ENCODE measurements around the gene PSG7. TPM values are rescaled to one million over a fixed set of nuclear protein-coding genes. Genes with fewer than 3 reads are reported as not detected.
"Not testable (repeated sequence)": the region's sequence is repeated elsewhere in the genome, so short reads cannot be mapped to it uniquely, and the experiment has no call there.

The PSG7 gene
- total RNA-seq, 4 donors from 2014 or later: not detected

GRCh38 chr19:42916931-42917330 lies 20.1 kb downstream of the PSG7 start:
- 69 to 73% methylated on average over 1 of the region's 1 CpG for WGBS, 2 donors (ENCODE audit: low coverage in 1 of 2)
- intact Hi-C loops (cut with DNase I; ENCODE audit: low total_unique reads); H3K4me1 ChIP-seq; in situ Hi-C loops (cut with MboI; ENCODE audit: low pct_ligation_motif_present in 1 of 4, low pct_unique_long_range_greater_than_20kb in 1 of 4, low sequenced_read_pairs in 3 of 4); H3K4me3 ChIP-seq; H3K27me3 ChIP-seq; H3K27ac ChIP-seq; H3K9me3 ChIP-seq; H3K36me3 ChIP-seq; DNase-seq: not testable (repeated sequence)

GRCh38 chr19:42913516-42913915 lies 23.5 kb downstream of the PSG7 start:
- DNase-seq; in situ Hi-C loops (cut with MboI; ENCODE audit: low pct_ligation_motif_present in 1 of 4, low pct_unique_long_range_greater_than_20kb in 1 of 4, low sequenced_read_pairs in 3 of 4); intact Hi-C loops (cut with DNase I; ENCODE audit: low total_unique reads); H3K36me3 ChIP-seq; H3K4me3 ChIP-seq; H3K27ac ChIP-seq; H3K27me3 ChIP-seq; H3K9me3 ChIP-seq; H3K4me1 ChIP-seq: not testable (repeated sequence)
- 76 to 86% methylated on average over 5 of the region's 5 CpGs for WGBS, 2 donors (ENCODE audit: low coverage in 1 of 2)

GRCh38 chr19:42912941-42913340 lies 24.1 kb downstream of the PSG7 start:
- H3K36me3 ChIP-seq; H3K4me3 ChIP-seq; H3K27me3 ChIP-seq; H3K9me3 ChIP-seq; DNase-seq; H3K27ac ChIP-seq; H3K4me1 ChIP-seq; intact Hi-C loops (cut with DNase I; ENCODE audit: low total_unique reads); in situ Hi-C loops (cut with MboI; ENCODE audit: low pct_ligation_motif_present in 1 of 4, low pct_unique_long_range_greater_than_20kb in 1 of 4, low sequenced_read_pairs in 3 of 4): not testable (repeated sequence)
- 83 to 88% methylated on average over 4 of the region's 4 CpGs for WGBS, 2 donors (ENCODE audit: low coverage in 1 of 2)

GRCh38 chr19:42911731-42912130 lies 25.3 kb downstream of the PSG7 start:
- H3K27me3 ChIP-seq; DNase-seq; intact Hi-C loops (cut with DNase I; ENCODE audit: low total_unique reads); H3K4me3 ChIP-seq; in situ Hi-C loops (cut with MboI; ENCODE audit: low pct_ligation_motif_present in 1 of 4, low pct_unique_long_range_greater_than_20kb in 1 of 4, low sequenced_read_pairs in 3 of 4); H3K4me1 ChIP-seq; H3K27ac ChIP-seq; H3K9me3 ChIP-seq; H3K36me3 ChIP-seq: not testable (repeated sequence)
- WGBS, 2 donors (ENCODE audit: low coverage in 1 of 2): 67 to 73% methylated on average over 5 of the region's 5 CpGs

- intact Hi-C loops (cut with DNase I; ENCODE audit: low total_unique reads); DNase-seq; H3K4me1 ChIP-seq; H3K36me3 ChIP-seq; H3K27me3 ChIP-seq; H3K9me3 ChIP-seq; H3K4me3 ChIP-seq; in situ Hi-C loops (cut with MboI; ENCODE audit: low pct_ligation_motif_present in 1 of 4, low pct_unique_long_range_greater_than_20kb in 1 of 4, low sequenced_read_pairs in 3 of 4); H3K27ac ChIP-seq: not testable (repeated sequence)
- 75% methylated on average over 5 of the region's 5 CpGs; no CpG with 5 or more reads in 1 of the 2 donors for whole genome bisulfite sequencing, 2 donors (ENCODE audit: low coverage in 1 of 2)
These were observed 30.8 kb downstream of the PSG7 start for GRCh38 chr19:42906162-42906561.

- DNase-seq; H3K27ac ChIP-seq; intact Hi-C loops (cut with DNase I; ENCODE audit: low total_unique reads); H3K27me3 ChIP-seq; H3K36me3 ChIP-seq; H3K4me1 ChIP-seq; H3K4me3 ChIP-seq; H3K9me3 ChIP-seq; in situ Hi-C loops (cut with MboI; ENCODE audit: low pct_ligation_motif_present in 1 of 4, low pct_unique_long_range_greater_than_20kb in 1 of 4, low sequenced_read_pairs in 3 of 4): not testable (repeated sequence)
- 79 to 86% methylated on average over 4 of the region's 4 CpGs for WGBS, 2 donors (ENCODE audit: low coverage in 1 of 2)
These were observed 36.4 kb downstream of the PSG7 start for GRCh38 chr19:42900561-42900960.

GRCh38 chr19:42899674-42900073 lies 37.3 kb downstream of the PSG7 start:
- 77 to 78% methylated on average over 9 to 12 of the region's 12 CpGs for WGBS, 2 donors (ENCODE audit: low coverage in 1 of 2)
- in situ Hi-C loops (cut with MboI; ENCODE audit: low pct_ligation_motif_present in 1 of 4, low pct_unique_long_range_greater_than_20kb in 1 of 4, low sequenced_read_pairs in 3 of 4): not testable (repeated sequence)

GRCh38 chr19:42899110-42899509 lies 37.9 kb downstream of the PSG7 start:
- DNase-seq; H3K27ac ChIP-seq; H3K36me3 ChIP-seq; intact Hi-C loops (cut with DNase I; ENCODE audit: low total_unique reads); H3K4me1 ChIP-seq; H3K9me3 ChIP-seq; H3K4me3 ChIP-seq; in situ Hi-C loops (cut with MboI; ENCODE audit: low pct_ligation_motif_present in 1 of 4, low pct_unique_long_range_greater_than_20kb in 1 of 4, low sequenced_read_pairs in 3 of 4); H3K27me3 ChIP-seq: not testable (repeated sequence)
- 47 to 84% methylated on average over 1 of the region's 1 CpG for WGBS, 2 donors (ENCODE audit: low coverage in 1 of 2)

More at GRCh38 chr19:42899674-42900073, 37.3 kb downstream of the PSG7 start:
- H3K4me3 ChIP-seq; intact Hi-C loops (cut with DNase I; ENCODE audit: low total_unique reads); H3K4me1 ChIP-seq; H3K27me3 ChIP-seq; DNase-seq; H3K27ac ChIP-seq; H3K9me3 ChIP-seq; H3K36me3 ChIP-seq: not testable (repeated sequence)

GRCh38 chr19:42898656-42899055 lies 38.4 kb downstream of the PSG7 start:
- in situ Hi-C loops (cut with MboI; ENCODE audit: low pct_ligation_motif_present in 1 of 4, low pct_unique_long_range_greater_than_20kb in 1 of 4, low sequenced_read_pairs in 3 of 4); intact Hi-C loops (cut with DNase I; ENCODE audit: low total_unique reads): not testable (repeated sequence)
- 30 to 67% methylated on average over 1 of the region's 1 CpG for WGBS, 2 donors (ENCODE audit: low coverage in 1 of 2)

GRCh38 chr19:42897729-42898128 lies 39.3 kb downstream of the PSG7 start:
- H3K4me1 ChIP-seq; H3K27ac ChIP-seq; H3K4me3 ChIP-seq; in situ Hi-C loops (cut with MboI; ENCODE audit: low pct_ligation_motif_present in 1 of 4, low pct_unique_long_range_greater_than_20kb in 1 of 4, low sequenced_read_pairs in 3 of 4); H3K36me3 ChIP-seq; DNase-seq; intact Hi-C loops (cut with DNase I; ENCODE audit: low total_unique reads); H3K9me3 ChIP-seq; H3K27me3 ChIP-seq: not testable (repeated sequence)
- WGBS, 2 donors (ENCODE audit: low coverage in 1 of 2): 14 to 17% methylated on average over 1 of the region's 1 CpG

More at GRCh38 chr19:42898656-42899055, 38.4 kb downstream of the PSG7 start:
- not testable (repeated sequence) for DNase-seq, H3K4me3 ChIP-seq, H3K27ac ChIP-seq, H3K9me3 ChIP-seq, H3K27me3 ChIP-seq, H3K4me1 ChIP-seq, H3K36me3 ChIP-seq

- H3K27ac ChIP-seq; H3K36me3 ChIP-seq; intact Hi-C loops (cut with DNase I; ENCODE audit: low total_unique reads); DNase-seq; H3K27me3 ChIP-seq; H3K4me3 ChIP-seq; H3K4me1 ChIP-seq; in situ Hi-C loops (cut with MboI; ENCODE audit: low pct_ligation_motif_present in 1 of 4, low pct_unique_long_range_greater_than_20kb in 1 of 4, low sequenced_read_pairs in 3 of 4): not testable (repeated sequence)
- peaks cover 0 to 15% of the 10 kb centered on the region in 2 donors for H3K9me3 ChIP-seq
- 72 to 76% methylated on average over 4 to 7 of the region's 7 CpGs for WGBS, 2 donors (ENCODE audit: low coverage in 1 of 2)
These were observed 46.6 kb downstream of the PSG7 start for GRCh38 chr19:42890446-42890845.

Data from transverse colon (tissue), 4 donors.